Body of pancreas (tissue), 4 donors: ENCODE measurements around the gene NDP.

Source experiments
- CTCF ChIP-seq, 7 experiments: fragments of 450-650 bp in 4 of 7; fragments of 200-600 bp in 3 of 7; sonication (generic) in 3 of 7; IDR thresholded peaks; one replicate each; pipeline ENCODE4 v1.5.1; 2016 to 2019; ENCODE audit warnings: antibody characterized with exemption in 7 of 7
- POLR2A ChIP-seq, 3 donors: fragments of 450-650 bp; IDR thresholded peaks; one replicate each; pipeline ENCODE4 v1.6.1; 2016; ENCODE audit warnings: antibody characterized with exemption in 3 of 3, mild to moderate bottlenecking in 2 of 3

GRCh38 chrX:44002567-44002966 is 29.4 kb upstream of the NDP start:
- TF ChIP-seq CTCF (IDR thresholded peaks at IDR 0.05) (no peak), POLR2A (IDR thresholded peaks at IDR 0.05) (no peak)
